Measurements from ENCODE around the gene CHCHD10.
A peak's percentile ranks its signal among the peaks of the same experiment; 100 is the strongest.

CHCHD10 gene

GRCh38 chr22:23718371-23719165, 49.2 kb downstream of the CHCHD10 start:
- Mint-ChIP-seq H3K9me3 (ENCODE audit: low read depth) (no peaks in the 10 kb centered on the region), H3K4me1 (ENCODE audit: low read depth) (peaks cover 14% of the 10 kb centered on the region), H3K27me3 (no peaks in the 10 kb centered on the region), H3K27ac (no peak overlapping the region), H3K36me3 (no peaks in the 10 kb centered on the region), H3K4me3 (peak overlapping the region; percentile 46)

GRCh38 chr22:23716811-23717801, 50.7 kb downstream of the CHCHD10 start:
- Mint-ChIP-seq H3K4me1 (ENCODE audit: low read depth) (peaks cover 14% of the 10 kb centered on the region), H3K27me3 (no peaks in the 10 kb centered on the region), H3K27ac (peak overlapping the region; percentile 75), H3K4me3 (peak overlapping the region; percentile 78), H3K36me3 (no peaks in the 10 kb centered on the region), H3K9me3 (ENCODE audit: low read depth) (no peaks in the 10 kb centered on the region)

All from activated naive CD8-positive, alpha-beta T cell (primary cell).